Astrocyte (in vitro differentiated cells and primary cell): Measurements from ENCODE around the gene LIPC. TPM values are rescaled to one million over a fixed set of nuclear protein-coding genes. Genes with fewer than 3 reads are reported as not detected.

ENCODE experiments used
- DNase-seq: peaks from one replicate; pipeline ENCODE4 v3.0.0-alpha.2; 2010; ENCODE audit warnings: low read depth
- FAIRE-seq: peaks from 2 replicates; lab custom pipeline; 2011; peaks lifted over from hg19 to GRCh38; lab: Jason Lieb, UNC
- H2AFZ ChIP-seq: 2 replicates; pipeline ENCODE4 v1.6.0; 2012; ENCODE audit warnings: low read depth, low read length, inconsistent platforms
- H3K27ac ChIP-seq: 2 replicates; pipeline ENCODE4 v1.5.1; 2011; ENCODE audit warnings: low read depth, low read length, inconsistent platforms
- H3K27me3 ChIP-seq: 2 replicates; pipeline ENCODE4 v1.6.0; 2011; ENCODE audit warnings: low read length, inconsistent platforms; ENCODE audit not compliant: insufficient read depth
- H3K36me3 ChIP-seq: 2 replicates; pipeline ENCODE4 v1.5.1; 2011; ENCODE audit warnings: low read length, inconsistent platforms; ENCODE audit not compliant: insufficient read depth
- H3K4me1 ChIP-seq: 2 replicates; pipeline ENCODE4 v1.5.1; 2011; ENCODE audit warnings: low read length, inconsistent platforms; ENCODE audit not compliant: insufficient read depth
- H3K4me2 ChIP-seq: 2 replicates; pipeline ENCODE4 v1.6.0; 2012; ENCODE audit warnings: low read length, inconsistent platforms
- H3K4me3 ChIP-seq: 2 replicates; pipeline ENCODE4 v1.5.1; 2011; ENCODE audit warnings: low read depth, mild to moderate bottlenecking, low read length, inconsistent platforms; ENCODE audit not compliant: insufficient read depth
- H3K79me2 ChIP-seq: 2 replicates; pipeline ENCODE4 v1.6.0; 2012; ENCODE audit warnings: mild to moderate bottlenecking, low read length, inconsistent platforms; ENCODE audit not compliant: insufficient read depth
- H3K9ac ChIP-seq: 2 replicates; pipeline ENCODE4 v1.6.0; 2012; ENCODE audit warnings: mild to moderate bottlenecking, low read length, inconsistent platforms
- H3K9me3 ChIP-seq: 2 replicates; pipeline ENCODE4 v1.5.1; 2012; ENCODE audit warnings: low read depth, mild to moderate bottlenecking, low read length, inconsistent platforms; ENCODE audit not compliant: insufficient read depth
- H4K20me1 ChIP-seq: 2 replicates; pipeline ENCODE4 v1.6.0; 2012; ENCODE audit warnings: low read length, inconsistent platforms; ENCODE audit not compliant: insufficient read depth
- H3K27ac Mint-ChIP-seq: one replicate; pipeline ENCODE4 v1.8.0; 2021; ENCODE audit warnings: mild to moderate bottlenecking, mixed read lengths; ENCODE audit not compliant: unreplicated experiment
- H3K27me3 Mint-ChIP-seq: one replicate; pipeline ENCODE4 v1.8.0; 2021; ENCODE audit warnings: low read depth, mixed read lengths; ENCODE audit not compliant: unreplicated experiment
- H3K36me3 Mint-ChIP-seq: one replicate; pipeline ENCODE4 v1.8.0; 2021; ENCODE audit warnings: low read depth, mixed read lengths; ENCODE audit not compliant: unreplicated experiment
- H3K4me1 Mint-ChIP-seq: one replicate; pipeline ENCODE4 v1.8.0; 2021; ENCODE audit warnings: low read depth, mixed read lengths; ENCODE audit not compliant: unreplicated experiment
- H3K4me3 Mint-ChIP-seq: one replicate; pipeline ENCODE4 v1.8.0; 2021; ENCODE audit warnings: mild to moderate bottlenecking, moderate library complexity, mixed read lengths; ENCODE audit not compliant: unreplicated experiment
- H3K9me3 Mint-ChIP-seq: one replicate; pipeline ENCODE4 v1.8.0; 2021; ENCODE audit warnings: mild to moderate bottlenecking, mixed read lengths; ENCODE audit not compliant: unreplicated experiment
- EZH2 ChIP-seq: IDR thresholded peaks from 2 replicates; pipeline ENCODE4 v1.6.1; 2012; ENCODE audit warnings: mild to moderate bottlenecking, low read length, inconsistent platforms; ENCODE audit not compliant: insufficient read depth
- total RNA-seq: library from RNA; stranded (reverse); gene quantifications from 2 replicates; pipeline ENCODE4 v1.2.1, GENCODE V29; 2021
- TF ChIP-seq, protein P1 (sequence below): IDR thresholded peaks from 2 replicates; pipeline ENCODE4 v1.5.1; 2011; ENCODE audit warnings: low read depth, mild to moderate bottlenecking, inconsistent platforms, low read length, moderate library complexity; ENCODE audit not compliant: insufficient read depth

The LIPC gene
- total RNA-seq, 1 donor from 2014 or later = not detected

GRCh38 chr15:58501006-58501405 lies 69.2 kb downstream of the LIPC start:
- no peaks in the 10 kb centered on the region for H3K36me3 Mint-ChIP-seq
- Histone ChIP-seq H3K4me2 (no peak overlapping the region), H4K20me1 (no peaks in the 10 kb centered on the region), H3K79me2 (no peaks in the 10 kb centered on the region), H3K9me3 (no peaks in the 10 kb centered on the region), H3K27ac (no peak overlapping the region), H3K36me3 (no peaks in the 10 kb centered on the region), H2AFZ (no peak overlapping the region), H3K4me3 (no peak overlapping the region), H3K4me1 (peaks cover 6% of the 10 kb centered on the region), H3K9ac (no peak overlapping the region), H3K27me3 (no peaks in the 10 kb centered on the region)
- FAIRE-seq = no peak
- TF ChIP-seq EZH2 = no peak
- TF ChIP-seq, protein P1, sequence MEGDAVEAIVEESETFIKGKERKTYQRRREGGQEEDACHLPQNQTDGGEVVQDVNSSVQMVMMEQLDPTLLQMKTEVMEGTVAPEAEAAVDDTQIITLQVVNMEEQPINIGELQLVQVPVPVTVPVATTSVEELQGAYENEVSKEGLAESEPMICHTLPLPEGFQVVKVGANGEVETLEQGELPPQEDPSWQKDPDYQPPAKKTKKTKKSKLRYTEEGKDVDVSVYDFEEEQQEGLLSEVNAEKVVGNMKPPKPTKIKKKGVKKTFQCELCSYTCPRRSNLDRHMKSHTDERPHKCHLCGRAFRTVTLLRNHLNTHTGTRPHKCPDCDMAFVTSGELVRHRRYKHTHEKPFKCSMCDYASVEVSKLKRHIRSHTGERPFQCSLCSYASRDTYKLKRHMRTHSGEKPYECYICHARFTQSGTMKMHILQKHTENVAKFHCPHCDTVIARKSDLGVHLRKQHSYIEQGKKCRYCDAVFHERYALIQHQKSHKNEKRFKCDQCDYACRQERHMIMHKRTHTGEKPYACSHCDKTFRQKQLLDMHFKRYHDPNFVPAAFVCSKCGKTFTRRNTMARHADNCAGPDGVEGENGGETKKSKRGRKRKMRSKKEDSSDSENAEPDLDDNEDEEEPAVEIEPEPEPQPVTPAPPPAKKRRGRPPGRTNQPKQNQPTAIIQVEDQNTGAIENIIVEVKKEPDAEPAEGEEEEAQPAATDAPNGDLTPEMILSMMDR = no peak
- H3K27ac Mint-ChIP-seq = peak overlapping the region; percentile 88
- DNase-seq = no peak
- H3K4me3 Mint-ChIP-seq = no peak overlapping the region
- peaks cover 35% of the 10 kb centered on the region for H3K4me1 Mint-ChIP-seq
- no peaks in the 10 kb centered on the region for H3K27me3 Mint-ChIP-seq
- H3K9me3 Mint-ChIP-seq = peaks cover 2% of the 10 kb centered on the region

DNA sequence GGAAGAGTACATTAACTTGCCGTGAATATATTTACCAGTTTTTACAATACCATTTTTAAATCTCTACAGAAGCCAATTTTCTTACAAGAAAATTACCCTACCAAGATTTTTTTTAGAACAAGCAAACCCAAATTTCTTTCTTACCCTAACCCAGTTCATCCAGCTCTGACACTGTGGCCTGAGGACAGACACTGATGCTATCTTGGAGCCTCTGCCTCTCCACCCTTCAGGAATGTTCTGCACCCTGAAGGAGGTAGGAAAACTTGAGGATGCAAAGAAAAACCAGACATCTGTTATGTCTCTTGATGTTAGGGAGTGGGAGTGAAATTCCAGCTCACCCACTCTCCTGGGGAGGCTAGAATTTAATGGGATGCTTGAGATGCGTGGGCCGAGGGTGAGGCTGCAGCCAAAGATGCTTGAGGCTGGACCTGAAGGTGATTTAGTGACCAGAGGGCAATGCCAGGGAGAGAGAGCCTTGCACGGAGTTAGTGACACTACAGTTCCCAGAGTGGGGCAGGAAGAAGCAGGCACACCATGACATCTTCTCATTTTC lies 69.9 kb downstream of the LIPC start:
- Histone ChIP-seq H3K27ac (no peak overlapping the region), H3K4me3 (no peak overlapping the region), H3K9ac (no peak overlapping the region), H4K20me1 (no peaks in the 10 kb centered on the region), H3K36me3 (no peaks in the 10 kb centered on the region), H3K79me2 (no peaks in the 10 kb centered on the region), H3K4me1 (peaks cover 6% of the 10 kb centered on the region), H3K27me3 (no peaks in the 10 kb centered on the region), H3K4me2 (no peak overlapping the region), H3K9me3 (no peaks in the 10 kb centered on the region), H2AFZ (no peak overlapping the region)
- H3K4me1 Mint-ChIP-seq = peaks cover 36% of the 10 kb centered on the region
- peak overlapping the region; percentile 10 for H3K27ac Mint-ChIP-seq
- TF ChIP-seq, protein P1 = no peak
- no peak for TF ChIP-seq EZH2
- peak; percentile 47 for DNase-seq
- H3K36me3 Mint-ChIP-seq = no peaks in the 10 kb centered on the region
- no peak overlapping the region for H3K4me3 Mint-ChIP-seq
- no peaks in the 10 kb centered on the region for H3K27me3 Mint-ChIP-seq
- H3K9me3 Mint-ChIP-seq = peaks cover 5% of the 10 kb centered on the region
- FAIRE-seq = no peak
